ENCODE results near the gene THADA. TPM values are rescaled to one million over a fixed set of nuclear protein-coding genes. Genes with fewer than 3 reads are reported as not detected.
"Not testable (repeated sequence)": the region's sequence is repeated elsewhere in the genome, so short reads cannot be mapped to it uniquely, and the experiment has no call there.

Gene THADA
- total RNA-seq, 1 donor from 2014 or later, result 48.4 TPM

GRCh38 chr2:43448822-43449110, 147.1 kb downstream of the THADA start:
- H3K27me3 Mint-ChIP-seq (ENCODE audit: low read depth), result no peaks in the 10 kb centered on the region
- no peak for DNase-seq (ENCODE audit: low spot score)
- intact Hi-C loops (cut with micrococcal nuclease), result no loop called here
- H3K36me3 Mint-ChIP-seq (ENCODE audit: low read depth), result peaks cover 59% of the 10 kb centered on the region
- H3K27ac Mint-ChIP-seq, result no peak overlapping the region
- no peak overlapping the region for H3K4me3 Mint-ChIP-seq (ENCODE audit: low read depth)
- H3K4me1 Mint-ChIP-seq (ENCODE audit: low read depth), result peaks cover 16% of the 10 kb centered on the region
- H3K9me3 Mint-ChIP-seq, result no peaks in the 10 kb centered on the region

- Mint-ChIP-seq H3K36me3 (ENCODE audit: low read depth) (peaks cover 59% of the 10 kb centered on the region), H3K27me3 (ENCODE audit: low read depth) (no peaks in the 10 kb centered on the region), H3K27ac (no peak overlapping the region), H3K4me1 (ENCODE audit: low read depth) (peaks cover 16% of the 10 kb centered on the region), H3K4me3 (ENCODE audit: low read depth) (no peak overlapping the region), H3K9me3 (no peaks in the 10 kb centered on the region)
- DNase-seq (ENCODE audit: low spot score), result no peak
- intact Hi-C loops (cut with micrococcal nuclease), result no loop called here
Measured at GRCh38 chr2:43448011-43448821, 147.6 kb downstream of the THADA start.

GRCh38 chr2:43446755-43447154, 149.1 kb downstream of the THADA start:
- H3K27ac Mint-ChIP-seq; H3K9me3 Mint-ChIP-seq; intact Hi-C loops (cut with micrococcal nuclease); H3K27me3 Mint-ChIP-seq (ENCODE audit: low read depth); H3K4me3 Mint-ChIP-seq (ENCODE audit: low read depth); DNase-seq (ENCODE audit: low spot score); H3K4me1 Mint-ChIP-seq (ENCODE audit: low read depth): not testable (repeated sequence)
- peaks cover 55% of the 10 kb centered on the region for H3K36me3 Mint-ChIP-seq (ENCODE audit: low read depth)

- intact Hi-C loops (cut with micrococcal nuclease), result no loop called here
- Mint-ChIP-seq H3K4me3 (ENCODE audit: low read depth) (no peak overlapping the region), H3K4me1 (ENCODE audit: low read depth) (peaks cover 8% of the 10 kb centered on the region), H3K27ac (no peak overlapping the region), H3K36me3 (ENCODE audit: low read depth) (peaks cover 51% of the 10 kb centered on the region), H3K9me3 (no peaks in the 10 kb centered on the region), H3K27me3 (ENCODE audit: low read depth) (no peaks in the 10 kb centered on the region)
- DNase-seq (ENCODE audit: low spot score), result no peak
Measured at GRCh38 chr2:43445781-43446180, 150.1 kb downstream of the THADA start.

GRCh38 chr2:43444989-43445645, 150.7 kb downstream of the THADA start:
- Mint-ChIP-seq H3K4me3 (ENCODE audit: low read depth) (no peak overlapping the region), H3K4me1 (ENCODE audit: low read depth) (peaks cover 8% of the 10 kb centered on the region), H3K9me3 (no peaks in the 10 kb centered on the region), H3K36me3 (ENCODE audit: low read depth) (peaks cover 44% of the 10 kb centered on the region), H3K27me3 (ENCODE audit: low read depth) (no peaks in the 10 kb centered on the region), H3K27ac (no peak overlapping the region)
- no peak for DNase-seq (ENCODE audit: low spot score)
- intact Hi-C loops (cut with micrococcal nuclease), result no loop called here

- Mint-ChIP-seq H3K9me3 (no peaks in the 10 kb centered on the region), H3K27ac (no peak overlapping the region), H3K4me1 (ENCODE audit: low read depth) (peaks cover 17% of the 10 kb centered on the region), H3K36me3 (ENCODE audit: low read depth) (peaks cover 28% of the 10 kb centered on the region), H3K27me3 (ENCODE audit: low read depth) (no peaks in the 10 kb centered on the region), H3K4me3 (ENCODE audit: low read depth) (no peak overlapping the region)
- no peak for DNase-seq (ENCODE audit: low spot score)
- intact Hi-C loops (cut with micrococcal nuclease), result no loop called here
Measured at GRCh38 chr2:43443282-43443681, 152.6 kb downstream of the THADA start.

- H3K36me3 Mint-ChIP-seq (ENCODE audit: low read depth), result peaks cover 30% of the 10 kb centered on the region
- H3K4me3 Mint-ChIP-seq (ENCODE audit: low read depth), result no peak overlapping the region
- intact Hi-C loops (cut with micrococcal nuclease), result no loop called here
- H3K27me3 Mint-ChIP-seq (ENCODE audit: low read depth), result no peaks in the 10 kb centered on the region
- no peak overlapping the region for H3K27ac Mint-ChIP-seq
- H3K4me1 Mint-ChIP-seq (ENCODE audit: low read depth), result peaks cover 17% of the 10 kb centered on the region
- no peak for DNase-seq (ENCODE audit: low spot score)
- no peaks in the 10 kb centered on the region for H3K9me3 Mint-ChIP-seq
Measured at GRCh38 chr2:43441195-43441594, 154.6 kb downstream of the THADA start.

GRCh38 chr2:43438858-43439655, 156.8 kb downstream of the THADA start:
- Mint-ChIP-seq H3K27ac (no peak overlapping the region), H3K4me3 (ENCODE audit: low read depth) (no peak overlapping the region), H3K9me3 (no peaks in the 10 kb centered on the region), H3K4me1 (ENCODE audit: low read depth) (peaks cover 11% of the 10 kb centered on the region), H3K36me3 (ENCODE audit: low read depth) (peaks cover 29% of the 10 kb centered on the region), H3K27me3 (ENCODE audit: low read depth) (no peaks in the 10 kb centered on the region)
- DNase-seq (ENCODE audit: low spot score), result no peak
- intact Hi-C loops (cut with micrococcal nuclease), result no loop called here

- Mint-ChIP-seq H3K27ac (no peak overlapping the region), H3K27me3 (ENCODE audit: low read depth) (no peaks in the 10 kb centered on the region), H3K36me3 (ENCODE audit: low read depth) (peaks cover 33% of the 10 kb centered on the region), H3K4me1 (ENCODE audit: low read depth) (peaks cover 11% of the 10 kb centered on the region), H3K9me3 (no peaks in the 10 kb centered on the region), H3K4me3 (ENCODE audit: low read depth) (no peak overlapping the region)
- no peak for DNase-seq (ENCODE audit: low spot score)
- intact Hi-C loops (cut with micrococcal nuclease), result no loop called here
Measured at GRCh38 chr2:43438342-43438741, 157.5 kb downstream of the THADA start.

GRCh38 chr2:43437363-43437762, 158.5 kb downstream of the THADA start:
- no peaks in the 10 kb centered on the region for H3K9me3 Mint-ChIP-seq
- no peak overlapping the region for H3K27ac Mint-ChIP-seq
- no peak overlapping the region for H3K4me3 Mint-ChIP-seq (ENCODE audit: low read depth)
- H3K36me3 Mint-ChIP-seq (ENCODE audit: low read depth), result peaks cover 36% of the 10 kb centered on the region
- peaks cover 8% of the 10 kb centered on the region for H3K4me1 Mint-ChIP-seq (ENCODE audit: low read depth)
- no peaks in the 10 kb centered on the region for H3K27me3 Mint-ChIP-seq (ENCODE audit: low read depth)
- intact Hi-C loops (cut with micrococcal nuclease), result no loop called here
- no peak for DNase-seq (ENCODE audit: low spot score)

GRCh38 chr2:43436431-43436830, 159.4 kb downstream of the THADA start:
- intact Hi-C loops (cut with micrococcal nuclease), result no loop called here
- Mint-ChIP-seq H3K27ac (no peak overlapping the region), H3K27me3 (ENCODE audit: low read depth) (no peaks in the 10 kb centered on the region), H3K36me3 (ENCODE audit: low read depth) (peaks cover 32% of the 10 kb centered on the region), H3K9me3 (no peaks in the 10 kb centered on the region), H3K4me3 (ENCODE audit: low read depth) (no peak overlapping the region), H3K4me1 (ENCODE audit: low read depth) (peaks cover 8% of the 10 kb centered on the region)
- no peak for DNase-seq (ENCODE audit: low spot score)

GRCh38 chr2:43435746-43436145, 160.1 kb downstream of the THADA start:
- Mint-ChIP-seq H3K36me3 (ENCODE audit: low read depth) (peaks cover 36% of the 10 kb centered on the region), H3K27me3 (ENCODE audit: low read depth) (no peaks in the 10 kb centered on the region), H3K4me1 (ENCODE audit: low read depth) (peaks cover 8% of the 10 kb centered on the region), H3K9me3 (no peaks in the 10 kb centered on the region), H3K4me3 (ENCODE audit: low read depth) (no peak overlapping the region), H3K27ac (no peak overlapping the region)
- intact Hi-C loops (cut with micrococcal nuclease), result no loop called here
- DNase-seq (ENCODE audit: low spot score), result no peak

- Mint-ChIP-seq H3K4me3 (ENCODE audit: low read depth) (no peak overlapping the region), H3K9me3 (no peaks in the 10 kb centered on the region), H3K4me1 (ENCODE audit: low read depth) (peaks cover 18% of the 10 kb centered on the region), H3K27me3 (ENCODE audit: low read depth) (no peaks in the 10 kb centered on the region), H3K27ac (no peak overlapping the region), H3K36me3 (ENCODE audit: low read depth) (peaks cover 39% of the 10 kb centered on the region)
- DNase-seq (ENCODE audit: low spot score), result no peak
- intact Hi-C loops (cut with micrococcal nuclease), result no loop called here
Measured at GRCh38 chr2:43430489-43430888, 165.3 kb downstream of the THADA start.
